ENCODE data around the gene RCOR2.

DNA sequence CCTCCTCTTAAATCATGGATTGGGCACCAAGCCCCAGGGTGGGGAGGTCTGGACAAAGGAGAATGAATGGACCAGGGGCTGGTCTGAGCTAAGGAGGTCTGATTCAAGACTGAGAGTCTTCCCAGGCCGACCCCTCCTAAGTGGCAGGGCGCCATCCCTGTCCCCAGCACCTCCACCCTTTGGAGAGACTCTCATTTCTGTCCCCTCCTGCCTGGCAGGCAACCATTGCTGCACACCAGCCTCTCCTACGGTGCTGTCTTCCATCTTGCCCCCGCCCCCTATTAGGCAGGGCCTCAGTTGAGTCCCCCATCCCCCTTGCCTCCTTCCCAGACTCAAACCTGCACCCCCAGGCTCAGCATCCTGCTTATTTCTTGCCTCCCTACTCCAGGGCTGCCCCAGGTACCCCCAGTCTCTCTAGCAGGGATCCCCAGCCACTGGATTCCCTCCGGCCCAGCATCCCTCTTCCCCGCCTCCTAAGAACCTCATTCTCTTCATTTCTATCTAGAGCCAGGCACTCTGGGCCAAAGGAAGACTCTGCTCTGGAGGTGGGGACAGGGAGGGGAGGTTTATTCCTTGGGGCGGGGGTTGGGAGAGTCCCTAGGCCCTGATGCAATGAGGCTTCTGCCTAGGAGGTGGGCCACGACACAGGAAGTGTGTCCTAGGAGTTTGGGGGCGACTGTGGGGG, 1.7 kb upstream of the RCOR2 start:
- TF ChIP-seq, protein P1, sequence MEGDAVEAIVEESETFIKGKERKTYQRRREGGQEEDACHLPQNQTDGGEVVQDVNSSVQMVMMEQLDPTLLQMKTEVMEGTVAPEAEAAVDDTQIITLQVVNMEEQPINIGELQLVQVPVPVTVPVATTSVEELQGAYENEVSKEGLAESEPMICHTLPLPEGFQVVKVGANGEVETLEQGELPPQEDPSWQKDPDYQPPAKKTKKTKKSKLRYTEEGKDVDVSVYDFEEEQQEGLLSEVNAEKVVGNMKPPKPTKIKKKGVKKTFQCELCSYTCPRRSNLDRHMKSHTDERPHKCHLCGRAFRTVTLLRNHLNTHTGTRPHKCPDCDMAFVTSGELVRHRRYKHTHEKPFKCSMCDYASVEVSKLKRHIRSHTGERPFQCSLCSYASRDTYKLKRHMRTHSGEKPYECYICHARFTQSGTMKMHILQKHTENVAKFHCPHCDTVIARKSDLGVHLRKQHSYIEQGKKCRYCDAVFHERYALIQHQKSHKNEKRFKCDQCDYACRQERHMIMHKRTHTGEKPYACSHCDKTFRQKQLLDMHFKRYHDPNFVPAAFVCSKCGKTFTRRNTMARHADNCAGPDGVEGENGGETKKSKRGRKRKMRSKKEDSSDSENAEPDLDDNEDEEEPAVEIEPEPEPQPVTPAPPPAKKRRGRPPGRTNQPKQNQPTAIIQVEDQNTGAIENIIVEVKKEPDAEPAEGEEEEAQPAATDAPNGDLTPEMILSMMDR (conservative IDR thresholded peaks at IDR 0.05 in 1 of 2, IDR thresholded peaks at IDR 0.05 in 1 of 2; ENCODE audit: extremely low read depth in 1 of 2, insufficient read depth in 1 of 2, low read depth in 1 of 2, low read length in 2 of 2) = no peak
- TF ChIP-seq EZH2 (IDR thresholded peaks at IDR 0.05; ENCODE audit: borderline replicate concordance, low read length) = no peak

Measured in mammary epithelial cell (primary cell).